HepG2 (cell line): ENCODE data around the gene CBLC. TPM values are rescaled to one million over a fixed set of nuclear protein-coding genes. Genes with fewer than 3 reads are reported as not detected.

Source experiments
- HNRNPLL ChIP-seq: fragments of 200-400 bp; formaldehyde crosslinking; IDR thresholded peaks from 2 replicates; pipeline ENCODE4 v1.6.1; 2017; ENCODE audit warnings: mild to moderate bottlenecking, low read depth, low read length; ENCODE audit not compliant: poor library complexity, severe bottlenecking
- KLF6 ChIP-seq: IDR thresholded peaks from 2 replicates; pipeline ENCODE4 v1.8.0; 2016; ENCODE audit warnings: missing biosample characterization, missing genetic modification reagents
- MED8 ChIP-seq: sonication (generic); formaldehyde crosslinking; IDR thresholded peaks from 2 replicates; pipeline ENCODE4 v1.8.1; 2023; ENCODE audit warnings: mild to moderate bottlenecking, missing genetic modification reagents; ENCODE audit not compliant: insufficient replicate concordance
- MXI1 ChIP-seq: IDR thresholded peaks from 3 replicates; pipeline ENCODE4 v1.6.1; 2012; ENCODE audit warnings: low read depth, low read length, inconsistent platforms, borderline replicate concordance
- ZBTB10 ChIP-seq: sonication (generic); formaldehyde crosslinking; IDR thresholded peaks from 2 replicates; pipeline ENCODE4 v1.4.0; 2020; ENCODE audit warnings: missing genetic modification reagents, borderline replicate concordance
- ZNF101 ChIP-seq: sonication (generic); formaldehyde crosslinking; IDR thresholded peaks from 2 replicates; pipeline ENCODE4 v1.4.0; 2020; ENCODE audit warnings: mild to moderate bottlenecking, low read depth, missing genetic modification reagents, borderline replicate concordance
- ZNF407 ChIP-seq: sonication (generic); formaldehyde crosslinking; IDR thresholded peaks from one replicate; pipeline ENCODE4 v1.5.1; 2020; ENCODE audit warnings: mild to moderate bottlenecking, missing genetic modification reagents; ENCODE audit errors: not compliant biosample characterization
- ZNF614 ChIP-seq: IDR thresholded peaks from 2 replicates; pipeline ENCODE4 v1.6.1; 2018; ENCODE audit warnings: missing biosample characterization, missing genetic modification reagents, inconsistent platforms, borderline replicate concordance
- ZNF747 ChIP-seq: sonication (generic); formaldehyde crosslinking; IDR thresholded peaks from 2 replicates; pipeline ENCODE4 v1.8.1; 2023; ENCODE audit warnings: missing genetic modification reagents, mild to moderate bottlenecking, borderline replicate concordance
- polyA plus RNA-seq, 8 experiments: library from polyadenylated mRNA; depleted of rRNA in 3 of 8; stranded (reverse) in 7 of 8; unstranded in 1 of 8; fragments of >200 nt; fragmentation: Illumina TruSeq in 4 of 8; extraction: Trizol in 4 of 8; gene quantifications; 2 replicates each; pipeline versions ENCODE4 v1.2.1 to v1.2.3, GENCODE V29; 2011 to 2016; ENCODE audit warnings: low read depth in 4 of 8, missing spikeins in 1 of 8, mixed read lengths in 1 of 8; ENCODE audit not compliant: insufficient read depth in 1 of 8
- total RNA-seq, 5 experiments: library from RNA; depleted of rRNA; stranded (reverse); fragments of >200 nt; fragmentation: Illumina TruSeq; extraction: Trizol; gene quantifications; 2 replicates each; pipeline ENCODE4 v1.2.3, GENCODE V29; 2016; ENCODE audit warnings: low read depth in 1 of 5

Gene CBLC
- total and polyA plus RNA-seq, 2 of the 13 experiments (the other 11 are each of a cell fraction or from before 2014, with no cell fraction given) = 1.8 to 2.6 TPM

GRCh38 chr19:44746946-44747738 lies 30.5 kb upstream of the CBLC start (continued):
- TF ChIP-seq ZBTB10 (CRISPR knock-in tag) (peak; percentile 95), HNRNPLL (peak; percentile 48), KLF6 (no peak), MXI1 (no peak), ZNF407 (no peak), ZNF101 (CRISPR knock-in tag) (no peak), ZNF614 (CRISPR knock-in tag) (no peak), ZNF747 (CRISPR knock-in tag) (no peak), MED8 (CRISPR knock-in tag) (peak; percentile 37)
